Lower lobe of right lung (tissue), 2 donors: ENCODE data around the gene MTLN. TPM values are rescaled to one million over a fixed set of nuclear protein-coding genes. Genes with fewer than 3 reads are reported as not detected.
"Not testable (repeated sequence)": the region's sequence is repeated elsewhere in the genome, so short reads cannot be mapped to it uniquely, and the experiment has no call there.

ENCODE experiments used
- ATAC-seq, 2 donors: fragments of 200-7000 bp; cut with Tn5 transposase; one replicate each; pipeline ENCODE4 v1.9.1; 2020 to 2022; ENCODE audit warnings: mild to moderate bottlenecking in 2 of 2, moderate library complexity in 2 of 2
- DNase-seq: peaks from one replicate; pipeline ENCODE4 v3.0.0-alpha.2; 2020
- H3K27ac ChIP-seq: fragments of 200-600 bp; one replicate; pipeline ENCODE4 v1.8.0; 2022
- H3K27me3 ChIP-seq: fragments of 200-600 bp; one replicate; pipeline ENCODE4 v1.8.0; 2022; ENCODE audit warnings: low read depth
- H3K36me3 ChIP-seq: fragments of 200-600 bp; one replicate; pipeline ENCODE4 v1.8.0; 2022; ENCODE audit warnings: mild to moderate bottlenecking
- H3K4me1 ChIP-seq: fragments of 200-600 bp; one replicate; pipeline ENCODE4 v1.8.0; 2022
- H3K4me3 ChIP-seq: fragments of 200-600 bp; one replicate; pipeline ENCODE4 v1.8.0; 2022; ENCODE audit warnings: mild to moderate bottlenecking
- H3K9me3 ChIP-seq: fragments of 200-600 bp; one replicate; pipeline ENCODE4 v1.8.0; 2022
- CTCF ChIP-seq: fragments of 200-600 bp; IDR thresholded peaks from one replicate; pipeline ENCODE4 v1.8.0; 2022; ENCODE audit warnings: antibody characterized with exemption, mild to moderate bottlenecking
- intact Hi-C: fragments of 100-400 bp; cut with DNase I; formaldehyde crosslinking; loops from one replicate; pipeline ENCODE4 v1.11.0; 2022
- long read RNA-seq: library from polyadenylated mRNA; unstranded; transcript quantifications from one replicate; pipeline ENCODE4 v2.0.0, GENCODE V29; 2021
- total RNA-seq: library from RNA; stranded (reverse); fragmentation: NEBNext Ultra II Directional; extraction: Animal tissue kit (Norgen Biotek cat#: 25700); gene quantifications from one replicate; pipeline ENCODE4 v1.2.1, GENCODE V29; 2021
- donor health status: DM: no; HTN: yes; CAD: no; lungs with severe emphysema.

MTLN gene
- 47.3 TPM for total RNA-seq
- long read RNA-seq, transcript MTLN-203 (2 exons, 441 nt), result major isoform, 19 of 20 reads
- long read RNA-seq, partial matches to known transcripts, result 0 of 20 reads
- long read RNA-seq, other reads (novel, unspliced or antisense), result 1 of 20 reads

- Histone ChIP-seq H3K36me3 (peaks cover 16% of the 10 kb centered on the region), H3K27ac (peak within 1 kb of the TSS; percentile 86), H3K9me3 (no peaks in the 10 kb centered on the region), H3K4me3 (peak within 1 kb of the TSS; percentile 93), H3K27me3 (no peaks in the 10 kb centered on the region), H3K4me1 (peaks cover 11% of the 10 kb centered on the region)
- ATAC-seq (peak; percentile 95 to 96), DNase-seq (peak; percentile 79)
- intact Hi-C loops, result no loop called here
- no peak for TF ChIP-seq CTCF
These were observed at the start of gene MTLN for GRCh38 chr2:110211938-110212858. MTLN (minus strand) TSS chr2:110212547; CDS start chr2:110212525, 22 bp downstream.

GRCh38 chr2:110261910-110262309 lies 49.6 kb upstream of the MTLN start:
- intact Hi-C loops, H3K36me3 ChIP-seq, ATAC-seq, DNase-seq, H3K4me3 ChIP-seq, H3K4me1 ChIP-seq, H3K9me3 ChIP-seq, H3K27me3 ChIP-seq, H3K27ac ChIP-seq: not testable (repeated sequence)

GRCh38 chr2:110248081-110248795 lies 35.9 kb upstream of the MTLN start:
- ATAC-seq, DNase-seq, H3K9me3 ChIP-seq, H3K36me3 ChIP-seq, intact Hi-C loops, H3K27me3 ChIP-seq, H3K27ac ChIP-seq, H3K4me3 ChIP-seq, H3K4me1 ChIP-seq: not testable (repeated sequence)

GRCh38 chr2:110245488-110246435 lies 33.4 kb upstream of the MTLN start:
- DNase-seq, intact Hi-C loops, H3K4me1 ChIP-seq, H3K4me3 ChIP-seq, H3K27me3 ChIP-seq, H3K9me3 ChIP-seq, H3K27ac ChIP-seq, H3K36me3 ChIP-seq: not testable (repeated sequence)
- ATAC-seq, result peak; percentile 57 to 66

- H3K36me3 ChIP-seq, ATAC-seq, H3K4me1 ChIP-seq, H3K9me3 ChIP-seq, H3K27me3 ChIP-seq, intact Hi-C loops, DNase-seq, H3K4me3 ChIP-seq, H3K27ac ChIP-seq: not testable (repeated sequence)
These were observed 30.9 kb upstream of the MTLN start for GRCh38 chr2:110243283-110243682.

- H3K4me3 ChIP-seq, H3K27ac ChIP-seq, H3K36me3 ChIP-seq, H3K9me3 ChIP-seq, intact Hi-C loops, H3K27me3 ChIP-seq, H3K4me1 ChIP-seq, DNase-seq: not testable (repeated sequence)
- ATAC-seq, result peak in 1 of 2 donors; percentile 47
These were observed 22.2 kb upstream of the MTLN start for GRCh38 chr2:110234514-110234913.

- H3K4me1 ChIP-seq, H3K27ac ChIP-seq, DNase-seq, intact Hi-C loops, H3K27me3 ChIP-seq, H3K9me3 ChIP-seq, H3K36me3 ChIP-seq, H3K4me3 ChIP-seq, ATAC-seq: not testable (repeated sequence)
These were observed 17.5 kb upstream of the MTLN start for GRCh38 chr2:110229886-110230285.

- H3K9me3 ChIP-seq, H3K27ac ChIP-seq, ATAC-seq, H3K36me3 ChIP-seq, DNase-seq, H3K4me1 ChIP-seq, H3K4me3 ChIP-seq, intact Hi-C loops: not testable (repeated sequence)
- peaks cover 14% of the 10 kb centered on the region for H3K27me3 ChIP-seq
These were observed 10.3 kb upstream of the MTLN start for GRCh38 chr2:110222626-110223025.
